A549 (cell line): ENCODE data around the gene MLXIPL. TPM values are rescaled to one million over a fixed set of nuclear protein-coding genes. Genes with fewer than 3 reads are reported as not detected.

Source experiments
- ATAC-seq, 2 experiments: fragments of 200-7000 bp in 1 of 2; fragments of >200 bp in 1 of 2; cut with Nextera tagmentation in 1 of 2; cut with Tn5 transposase in 1 of 2; 3 replicates each; pipeline versions ENCODE4 v1.8.0 to v1.9.1; 2018 to 2020; ENCODE audit warnings: mild to moderate bottlenecking in 1 of 2, moderate library complexity in 1 of 2
- CTCF ChIA-PET: fragments of 300-600 bp; sonication (Branson Sonifier 250); formaldehyde crosslinking; extraction: SDS; loops from one replicate; lab custom pipeline; 2021; ENCODE audit warnings: antibody characterized with exemption, inconsistent platforms; lab: Yijun Ruan, JAX
- POLR2A ChIA-PET: fragments of 350-600 bp; formaldehyde crosslinking; extraction: SDS; loops from one replicate; lab custom pipeline; 2021; ENCODE audit warnings: antibody characterized with exemption, inconsistent platforms; lab: Yijun Ruan, JAX
- DNase-seq, 2 experiments: peaks; one replicate each; pipeline versions ENCODE4 v3.0.0 to v3.0.0-alpha.2; 2011 to 2016; ENCODE audit warnings: low read depth in 1 of 2, low spot score in 1 of 2
- FAIRE-seq: peaks from 2 replicates; lab custom pipeline; 2011; peaks lifted over from hg19 to GRCh38; lab: Jason Lieb, UNC
- H3K27ac ChIP-seq, 2 experiments: fragments of >200 bp; sonication (Bioruptor Twin); formaldehyde crosslinking; 3 replicates each; pipeline ENCODE4 v1.5.1; 2016 to 2017
- H3K4me1 ChIP-seq: fragments of >200 bp; sonication (Bioruptor Twin); formaldehyde crosslinking; 3 replicates; pipeline ENCODE4 v1.6.1; 2016
- H3K4me2 ChIP-seq: fragments of >200 bp; sonication (Bioruptor Twin); formaldehyde crosslinking; 3 replicates; pipeline ENCODE4 v1.6.1; 2016
- H3K4me3 ChIP-seq: fragments of >200 bp; sonication (Bioruptor Twin); formaldehyde crosslinking; 3 replicates; pipeline ENCODE4 v1.5.1; 2016
- H3K9me3 ChIP-seq: fragments of >200 bp; sonication (Bioruptor Twin); formaldehyde crosslinking; 3 replicates; pipeline ENCODE4 v1.6.1; 2016
- ATOH8 ChIP-seq: fragments of 250-450 bp; sonication (Bioruptor Pico); IDR thresholded peaks from 2 replicates; pipeline ENCODE4 v1.5.0; 2020; ENCODE audit warnings: low read depth, mild to moderate bottlenecking, moderate library complexity
- BCL3 ChIP-seq: fragments of >200 bp; sonication (Bioruptor Twin); formaldehyde crosslinking; IDR thresholded peaks from 3 replicates; pipeline ENCODE4 v1.6.1; 2016
- CEBPB ChIP-seq, 2 experiments: fragments of >200 bp in 1 of 2; sonication (Bioruptor Twin) in 1 of 2; formaldehyde crosslinking in 1 of 2; IDR thresholded peaks; 2 replicates each; pipeline ENCODE4 v1.6.1; 2012 to 2016
- CHD2 ChIP-seq: fragments of 150-350 bp; IDR thresholded peaks from 2 replicates; pipeline ENCODE4 v1.6.1; 2014; ENCODE audit warnings: low read length; ENCODE audit not compliant: partially characterized antibody
- CHD4 ChIP-seq: fragments of 200-600 bp; sonication (generic); IDR thresholded peaks from 2 replicates; pipeline ENCODE4 v1.6.1; 2016; ENCODE audit warnings: antibody characterized with exemption, mild to moderate bottlenecking, borderline replicate concordance
- CTCF ChIP-seq: fragments of >200 bp; sonication (Bioruptor Twin); formaldehyde crosslinking; IDR thresholded peaks from 3 replicates; pipeline ENCODE4 v1.5.1; 2016
- EHF ChIP-seq: fragments of 250-450 bp; sonication (Bioruptor Pico); IDR thresholded peaks from 2 replicates; pipeline ENCODE4 v1.5.0; 2020; ENCODE audit warnings: mild to moderate bottlenecking
- EHMT2 ChIP-seq: fragments of 200-600 bp; sonication (generic); IDR thresholded peaks from 2 replicates; pipeline ENCODE4 v1.6.1; 2016; ENCODE audit warnings: antibody characterized with exemption, low read depth, mild to moderate bottlenecking, moderate library complexity
- ELK1 ChIP-seq: fragments of 150-350 bp; IDR thresholded peaks from 2 replicates; pipeline ENCODE4 v1.6.1; 2014; ENCODE audit warnings: low read depth, mild to moderate bottlenecking, low read length
- ESRRA ChIP-seq: fragments of 150-350 bp; IDR thresholded peaks from 2 replicates; pipeline ENCODE4 v1.6.1; 2014; ENCODE audit warnings: mild to moderate bottlenecking, low read length, borderline replicate concordance
- FOSB ChIP-seq: fragments of 250-450 bp; sonication (Bioruptor Pico); IDR thresholded peaks from 2 replicates; pipeline ENCODE4 v1.5.0; 2020; ENCODE audit warnings: mild to moderate bottlenecking, moderate library complexity
- FOSL2 ChIP-seq, 2 experiments: fragments of 450-650 bp in 1 of 2; fragments of >200 bp in 1 of 2; sonication (Bioruptor Twin) in 1 of 2; formaldehyde crosslinking; IDR thresholded peaks; 2 replicates each; pipeline versions ENCODE4 v1.5.0 to v1.6.1; 2016 to 2020; ENCODE audit warnings: mild to moderate bottlenecking in 1 of 2, moderate library complexity in 1 of 2
- FOXS1 ChIP-seq: fragments of 250-450 bp; sonication (Bioruptor Pico); IDR thresholded peaks from 2 replicates; pipeline ENCODE4 v1.5.0; 2020; ENCODE audit warnings: mild to moderate bottlenecking, moderate library complexity
- HDAC2 ChIP-seq: fragments of 200-600 bp; sonication (generic); IDR thresholded peaks from 2 replicates; pipeline ENCODE4 v1.6.1; 2016
- HES2 ChIP-seq: fragments of >200 bp; sonication (Bioruptor Twin); formaldehyde crosslinking; IDR thresholded peaks from 2 replicates; pipeline ENCODE4 v1.6.1; 2016
- HEYL ChIP-seq: fragments of 250-450 bp; sonication (Bioruptor Pico); IDR thresholded peaks from 2 replicates; pipeline ENCODE4 v1.8.0; 2021; ENCODE audit warnings: mild to moderate bottlenecking, moderate library complexity
- HOXA7 ChIP-seq: fragments of 250-450 bp; sonication (Bioruptor Pico); IDR thresholded peaks from 2 replicates; pipeline ENCODE4 v1.5.0; 2020; ENCODE audit warnings: mild to moderate bottlenecking, moderate library complexity
- JUN ChIP-seq, 2 experiments: fragments of >200 bp; sonication (Bioruptor Twin); formaldehyde crosslinking; IDR thresholded peaks; 2 replicates in 1 of 2; 3 replicates in 1 of 2; pipeline ENCODE4 v1.6.1; 2016 to 2017
- KDM1A ChIP-seq: fragments of 200-600 bp; sonication (generic); IDR thresholded peaks from 2 replicates; pipeline ENCODE4 v1.6.1; 2016; ENCODE audit warnings: low read depth, mild to moderate bottlenecking
- MAX ChIP-seq: IDR thresholded peaks from 2 replicates; pipeline ENCODE4 v1.6.1; 2012
- MAZ ChIP-seq: fragments of 150-350 bp; IDR thresholded peaks from 2 replicates; pipeline ENCODE4 v1.6.1; 2014; ENCODE audit warnings: antibody characterized with exemption, low read depth, low read length, borderline replicate concordance
- NR3C1 ChIP-seq: fragments of >200 bp; sonication (Bioruptor Twin); formaldehyde crosslinking; IDR thresholded peaks from 3 replicates; pipeline ENCODE4 v1.6.1; 2017
- PBX3 ChIP-seq: IDR thresholded peaks from 2 replicates; pipeline ENCODE4 v1.6.1; 2012
- PHF8 ChIP-seq: fragments of 200-600 bp; sonication (generic); IDR thresholded peaks from 2 replicates; pipeline ENCODE4 v1.6.1; 2016; ENCODE audit warnings: low read depth, mild to moderate bottlenecking, antibody characterized with exemption, moderate library complexity, borderline replicate concordance
- POLR2A ChIP-seq: IDR thresholded peaks from 2 replicates; pipeline ENCODE4 v1.6.1; 2012; ENCODE audit warnings: mild to moderate bottlenecking, low read length
- POLR2AphosphoS2 ChIP-seq: conservative IDR thresholded peaks from 2 replicates; pipeline ENCODE4 v1.6.1; 2012; ENCODE audit warnings: low read length, improper control_type of control experiment, inconsistent platforms
- RCOR1 ChIP-seq: fragments of 150-350 bp; IDR thresholded peaks from 2 replicates; pipeline ENCODE4 v1.6.1; 2014; ENCODE audit warnings: antibody characterized with exemption, low read length, low read depth
- RFX5 ChIP-seq: fragments of 450-650 bp; IDR thresholded peaks from 2 replicates; pipeline ENCODE4 v1.7.1; 2014; ENCODE audit warnings: antibody characterized with exemption, mild to moderate bottlenecking, moderate library complexity
- SMC3 ChIP-seq: fragments of >200 bp; sonication (Bioruptor Twin); formaldehyde crosslinking; IDR thresholded peaks from 3 replicates; pipeline ENCODE4 v1.6.1; 2018; ENCODE audit warnings: inconsistent platforms
- TFCP2L1 ChIP-seq: fragments of 250-450 bp; sonication (Bioruptor Pico); IDR thresholded peaks from 2 replicates; pipeline ENCODE4 v1.5.0; 2021; ENCODE audit warnings: mild to moderate bottlenecking
- TP53 ChIP-seq: fragments of 250-450 bp; sonication (Bioruptor Pico); IDR thresholded peaks from 2 replicates; pipeline ENCODE4 v1.5.0; 2021; ENCODE audit warnings: mild to moderate bottlenecking, moderate library complexity
- ZC3H11A ChIP-seq: fragments of 450-650 bp; IDR thresholded peaks from 2 replicates; pipeline ENCODE4 v1.6.1; 2014; ENCODE audit warnings: antibody characterized with exemption, mild to moderate bottlenecking
- ZNF302 ChIP-seq: fragments of 250-450 bp; sonication (Bioruptor Pico); IDR thresholded peaks from 2 replicates; pipeline ENCODE4 v1.9.0; 2021; ENCODE audit warnings: inconsistent platforms, mild to moderate bottlenecking, moderate library complexity
- ZSCAN20 ChIP-seq: fragments of 250-450 bp; sonication (Bioruptor Pico); IDR thresholded peaks from 2 replicates; pipeline ENCODE4 v1.8.0; 2022; ENCODE audit warnings: mild to moderate bottlenecking, moderate library complexity
- WGBS: methylation state at CpG from one replicate; pipeline ENCODE4 v1.1.6; 2017; ENCODE audit errors: missing lambda C conversion rate; 5-methylcytosine and 5-hydroxymethylcytosine counted together
- polyA plus RNA-seq, 4 experiments: library from polyadenylated mRNA; depleted of rRNA in 3 of 4; stranded (reverse); fragments of >200 nt; fragmentation: RNase III in 1 of 4; extraction: RNeasy Plus Mini Kit Qiagen cat#74134 plus additional on column Dnase treatment in 1 of 4; gene quantifications; 2 replicates in 3 of 4; 3 replicates in 1 of 4; pipeline ENCODE4 v1.2.3, GENCODE V29; 2011 to 2017

The MLXIPL gene
- polyA plus RNA-seq, 2 of the 4 experiments (the other 2 are of a cell fraction) = 1.4 to 3.3 TPM

GRCh38 chr7:73557397-73558257 is 66.7 kb downstream of the MLXIPL start, which contains the start of gene BCL7B:
BCL7B (minus strand) TSS chr7:73557690; CDS start chr7:73557578, 112 bp downstream.
- FAIRE-seq (no peak), ATAC-seq (peak; percentile 69 to 78), DNase-seq (peak; percentile 81 to 97)
- Histone ChIP-seq H3K27ac (peak within 1 kb of the TSS; percentile 99), H3K4me2 (peak within 1 kb of the TSS; percentile 95), H3K4me3 (peak within 1 kb of the TSS; percentile 90), H3K4me1 (peaks cover 25% of the 10 kb centered on the region), H3K9me3 (no peaks in the 10 kb centered on the region)
- ChIA-PET CTCF (interaction anchor here (0.8 to 2.4 kb wide), 4 partner anchors 10 to 177 kb away, joined by 3 to 7 read pairs (median 4); no protein-coding TSS in a partner anchor), POLR2A (interaction anchor here (0.7 to 2.5 kb wide), 7 partner anchors 8 to 150 kb away, joined by 4 to 16 read pairs (median 6); partner anchors contain the start of genes BAZ1B, MLXIPL and TBL2)
- 12% methylated on average over 18 of the region's 83 CpGs for WGBS
- no peak for TF ChIP-seq ELK1
- TF ChIP-seq HDAC2 = 0 out of 2 replicates have a peak, but pooled peaks have one; percentile 36
- TF ChIP-seq HOXA7 = no peak
- TF ChIP-seq BCL3 = peak; percentile 81; the same call in 2 of the 3 replicates
- TF ChIP-seq ATOH8 (CRISPR knock-in tag) = peak; percentile 95
- no peak for TF ChIP-seq ZC3H11A
- peak; percentile 61 for TF ChIP-seq PHF8
- no peak for TF ChIP-seq RCOR1
- TF ChIP-seq SMC3 = no peak
- no peak for TF ChIP-seq NR3C1
- TF ChIP-seq PBX3 = no peak
- no peak for TF ChIP-seq HEYL
- peak; percentile 63 to 88 for TF ChIP-seq JUN (IDR thresholded peaks at IDR 0.05)
- peak; percentile 87 for TF ChIP-seq EHF
- TF ChIP-seq HES2 = no peak
- 0 out of 2 replicates have a peak, but pooled peaks have one; percentile 24 for TF ChIP-seq ZSCAN20 (CRISPR knock-in tag)
- TF ChIP-seq MAX = peak; percentile 98
- TF ChIP-seq CHD2 = no peak
- 0 out of 2 replicates have a peak, but pooled peaks have one; percentile 36 for TF ChIP-seq TP53 (CRISPR knock-in tag)
- TF ChIP-seq FOSL2 (IDR thresholded peaks at IDR 0.05) = no peak
- TF ChIP-seq FOSL2 (CRISPR knock-in tag; IDR thresholded peaks at IDR 0.05) = no peak
- TF ChIP-seq KDM1A = peak; percentile 62; the same call in 1 of the 2 replicates
- peak; percentile 64; the same call in 1 of the 2 replicates for TF ChIP-seq FOXS1 (CRISPR knock-in tag)
- TF ChIP-seq TFCP2L1 (CRISPR knock-in tag) = peak; percentile 78; the same call in 1 of the 2 replicates
- peak; percentile 71 for TF ChIP-seq POLR2A
- TF ChIP-seq CHD4 = peak; percentile 80; the same call in 1 of the 2 replicates
- TF ChIP-seq MAZ = no peak
- TF ChIP-seq EHMT2 = no peak
- TF ChIP-seq ZNF302 (CRISPR knock-in tag) = no peak
- TF ChIP-seq ESRRA = no peak
- no peak for TF ChIP-seq RFX5
- TF ChIP-seq POLR2AphosphoS2 = no peak
- TF ChIP-seq FOSB (CRISPR knock-in tag) = 0 out of 2 replicates have a peak, but pooled peaks have one; percentile 37
- no peak for TF ChIP-seq CTCF
- TF ChIP-seq CEBPB (IDR thresholded peaks at IDR 0.05) = no peak
